Right cardiac atrium (tissue), 5 donors: Measurements from ENCODE around the gene EPN2. TPM values are rescaled to one million over a fixed set of nuclear protein-coding genes. Genes with fewer than 3 reads are reported as not detected.
A peak's percentile ranks its signal among the peaks of the same experiment; 100 is the strongest.

Experiments
- ATAC-seq, 2 donors: fragments of 200-7000 bp; cut with Tn5 transposase; one replicate each; pipeline versions ENCODE4 v1.8.0 to v1.9.1; 2020; ENCODE audit warnings: moderate library complexity in 2 of 2, mild to moderate bottlenecking in 1 of 2
- DNase-seq, 3 donors: peaks; one replicate each; pipeline ENCODE4 v3.0.0-alpha.2; 2020
- H3K27ac ChIP-seq: one replicate; pipeline ENCODE4 v1.5.1; 2013; ENCODE audit warnings: mild to moderate bottlenecking, low read length, control low read depth, moderate library complexity
- H3K27me3 ChIP-seq: one replicate; pipeline ENCODE4 v1.6.1; 2013; ENCODE audit not compliant: control insufficient read depth, insufficient read depth
- H3K4me1 ChIP-seq: one replicate; pipeline ENCODE4 v1.6.1; 2013; ENCODE audit warnings: low read length; ENCODE audit not compliant: control insufficient read depth, insufficient read depth
- H3K4me3 ChIP-seq: one replicate; pipeline ENCODE4 v1.5.1; 2013; ENCODE audit warnings: low read length, control low read depth
- H3K9me3 ChIP-seq: one replicate; pipeline ENCODE4 v1.6.1; 2013; ENCODE audit warnings: low read length; ENCODE audit not compliant: control insufficient read depth
- WGBS: extraction: QIAGEN DNeasy Blood & Tissue Kit; methylation state at CpG from one replicate; pipeline ENCODE4 v1.1.7; 2013; 5-methylcytosine and 5-hydroxymethylcytosine counted together
- intact Hi-C, 4 donors: fragments of 100-400 bp; cut with DNase I; formaldehyde crosslinking; loops; one replicate each; pipeline versions ENCODE4 v1.11.0 to v1.14.0; 2022 to 2023
- polyA plus RNA-seq: library from polyadenylated mRNA; stranded (reverse); fragments of 200-250 nt; gene quantifications from one replicate; pipeline ENCODE4 v1.2.3, GENCODE V29; 2013
- total RNA-seq, 4 donors: library from RNA; stranded (reverse); fragmentation: NEBNext Ultra II Directional; extraction: Animal tissue kit (Norgen Biotek cat#: 25700); gene quantifications; one replicate each; pipeline ENCODE4 v1.2.1, GENCODE V29; 2021
- donor health status: healthy with polysubstance abuse.
- donor health status: DM: no; HTN: yes; CAD: no.
- donor health status: DM: no; HTN: no; CAD: no.
- donor health status: DM: no; HTN: yes; CAD: no; lungs with severe emphysema.
- donor health status: DM: yes; HTN: yes; CAD: no.

The EPN2 gene
- total and polyA plus RNA-seq, 5 donors, result 50.2 to 138 (median 113) TPM

GRCh38 chr17:19333736-19334290, 96.6 kb downstream of the EPN2 start:
- Histone ChIP-seq H3K4me1 (peaks cover 10% of the 10 kb centered on the region), H3K4me3 (no peak overlapping the region), H3K27ac (no peak overlapping the region), H3K9me3 (no peaks in the 10 kb centered on the region), H3K27me3 (no peaks in the 10 kb centered on the region)
- no peak for DNase-seq
- 88% methylated on average over 12 of the region's 12 CpGs for WGBS
- no peak for ATAC-seq
- intact Hi-C loops, result no loop called here

GRCh38 chr17:19334331-19334730, 97.2 kb downstream of the EPN2 start:
- WGBS, result 88% methylated on average over 6 of the region's 6 CpGs
- Histone ChIP-seq H3K27me3 (no peaks in the 10 kb centered on the region), H3K9me3 (no peaks in the 10 kb centered on the region), H3K4me3 (no peak overlapping the region), H3K4me1 (peaks cover 10% of the 10 kb centered on the region), H3K27ac (no peak overlapping the region)
- intact Hi-C loops, result no loop called here
- no peak for ATAC-seq
- no peak for DNase-seq

DNA sequence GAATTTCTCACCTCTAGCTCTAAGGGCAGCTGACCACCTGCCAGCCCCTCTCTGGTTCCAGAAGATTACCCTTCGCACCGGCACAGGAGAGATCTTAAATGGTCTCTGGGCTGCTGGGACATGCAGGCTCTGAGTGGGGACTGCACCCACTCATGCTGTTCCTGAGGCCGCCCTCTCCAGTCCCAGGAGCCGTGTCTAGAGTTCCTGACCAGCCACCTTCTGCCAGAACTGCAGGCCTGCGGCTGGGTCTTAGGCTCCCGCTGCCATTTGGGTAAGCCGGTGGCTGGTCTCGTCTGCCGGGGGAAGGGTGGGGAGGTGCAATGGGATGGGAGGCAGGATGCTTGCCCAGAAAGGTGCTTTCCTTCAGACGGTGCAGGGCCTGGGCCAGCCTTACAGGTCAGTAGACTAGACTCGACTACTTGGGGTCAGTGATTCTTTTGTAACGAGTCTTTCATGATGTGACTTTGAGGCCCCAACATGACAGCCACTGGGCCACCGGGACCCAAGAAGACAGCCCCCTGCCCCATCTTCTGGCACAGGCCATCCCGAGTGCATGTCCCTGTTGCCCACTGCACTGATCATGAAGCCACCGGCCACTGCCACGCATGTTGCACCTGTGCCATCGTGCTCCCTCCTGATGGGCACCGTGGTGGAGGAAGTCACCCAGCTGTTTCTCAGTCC, 98.9 kb downstream of the EPN2 start:
- Histone ChIP-seq H3K9me3 (no peaks in the 10 kb centered on the region), H3K4me1 (peaks cover 10% of the 10 kb centered on the region), H3K4me3 (no peak overlapping the region), H3K27me3 (no peaks in the 10 kb centered on the region), H3K27ac (no peak overlapping the region)
- ATAC-seq, result no peak
- WGBS, result 79% methylated on average over 18 of the region's 18 CpGs
- intact Hi-C loops, result no loop called here
- no peak for DNase-seq

DNA sequence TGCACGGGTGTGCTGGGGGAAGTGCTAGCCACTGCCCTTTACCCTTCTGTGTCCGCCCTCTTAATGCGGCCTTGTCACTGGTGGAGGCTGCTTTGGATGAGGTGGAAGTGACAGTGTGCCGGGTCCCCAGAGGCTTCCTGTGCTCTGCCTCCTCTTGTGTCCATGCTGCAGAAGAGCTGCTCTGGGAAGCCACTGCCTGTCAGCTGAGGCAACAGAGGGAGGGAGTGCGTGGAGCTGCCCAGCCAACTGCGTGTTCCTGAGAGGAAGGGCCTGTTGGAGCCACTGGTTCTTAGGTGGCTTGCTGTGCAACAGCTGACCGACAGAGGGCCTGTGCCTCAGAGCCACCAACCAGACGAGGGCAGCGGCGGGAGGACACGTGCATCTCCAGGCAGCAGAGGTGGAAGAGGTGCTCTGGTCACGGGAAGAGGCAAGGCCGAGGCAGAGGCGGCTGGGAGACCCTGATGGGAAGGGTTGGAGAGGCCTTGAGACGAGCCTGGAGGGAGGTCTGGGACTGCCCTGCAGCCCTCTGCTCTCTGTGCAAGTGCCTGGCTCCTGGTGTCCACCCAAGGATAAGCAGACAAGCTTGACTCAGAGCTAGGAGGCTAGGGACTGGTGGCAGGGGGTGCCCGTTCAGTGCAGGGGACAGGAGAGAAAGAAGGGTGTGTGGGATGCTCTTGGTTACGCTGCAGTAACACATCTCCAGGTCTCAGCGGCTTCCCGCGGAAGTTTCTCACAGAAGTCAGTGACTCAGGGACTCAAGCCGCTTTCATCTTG, 100.0 kb downstream of the EPN2 start:
- H3K4me1 ChIP-seq, result peaks cover 13% of the 10 kb centered on the region
- no peaks in the 10 kb centered on the region for H3K27me3 ChIP-seq
- 57% methylated on average over 21 of the region's 21 CpGs for WGBS
- no peaks in the 10 kb centered on the region for H3K9me3 ChIP-seq
- H3K4me3 ChIP-seq, result no peak overlapping the region
- intact Hi-C loops, result no loop called here
- peak; percentile 22 to 38 for ATAC-seq
- H3K27ac ChIP-seq, result peak overlapping the region; percentile 62
- peak in 1 of 3 donors; percentile 73 for DNase-seq

GRCh38 chr17:19337712-19338023, 100.5 kb downstream of the EPN2 start:
- DNase-seq (peak in 2 of 3 donors; percentile 73 to 80), ATAC-seq (peak; percentile 28 to 30)
- WGBS, result 39% methylated on average over 2 of the region's 2 CpGs
- Histone ChIP-seq H3K4me3 (no peak overlapping the region), H3K27ac (peak overlapping the region; percentile 62), H3K9me3 (no peaks in the 10 kb centered on the region), H3K27me3 (no peaks in the 10 kb centered on the region), H3K4me1 (peaks cover 13% of the 10 kb centered on the region)
- intact Hi-C loops, result no loop called here

GRCh38 chr17:19338031-19338990, 101.1 kb downstream of the EPN2 start:
- Histone ChIP-seq H3K27ac (peak overlapping the region; percentile 62), H3K27me3 (no peaks in the 10 kb centered on the region), H3K4me1 (peaks cover 13% of the 10 kb centered on the region), H3K4me3 (no peak overlapping the region), H3K9me3 (no peaks in the 10 kb centered on the region)
- intact Hi-C loops, result no loop called here
- peak; percentile 66 to 85 (median 82) for DNase-seq
- peak; percentile 58 to 63 for ATAC-seq
- WGBS, result 67% methylated on average over 7 of the region's 7 CpGs

- intact Hi-C loops, result no loop called here
- 53% methylated on average over 2 of the region's 2 CpGs for WGBS
- Histone ChIP-seq H3K27ac (no peak overlapping the region), H3K9me3 (no peaks in the 10 kb centered on the region), H3K4me3 (no peak overlapping the region), H3K4me1 (peaks cover 13% of the 10 kb centered on the region), H3K27me3 (no peaks in the 10 kb centered on the region)
- ATAC-seq, result no peak
- no peak for DNase-seq
Observed at GRCh38 chr17:19339341-19339815, 102.2 kb downstream of the EPN2 start.

DNA sequence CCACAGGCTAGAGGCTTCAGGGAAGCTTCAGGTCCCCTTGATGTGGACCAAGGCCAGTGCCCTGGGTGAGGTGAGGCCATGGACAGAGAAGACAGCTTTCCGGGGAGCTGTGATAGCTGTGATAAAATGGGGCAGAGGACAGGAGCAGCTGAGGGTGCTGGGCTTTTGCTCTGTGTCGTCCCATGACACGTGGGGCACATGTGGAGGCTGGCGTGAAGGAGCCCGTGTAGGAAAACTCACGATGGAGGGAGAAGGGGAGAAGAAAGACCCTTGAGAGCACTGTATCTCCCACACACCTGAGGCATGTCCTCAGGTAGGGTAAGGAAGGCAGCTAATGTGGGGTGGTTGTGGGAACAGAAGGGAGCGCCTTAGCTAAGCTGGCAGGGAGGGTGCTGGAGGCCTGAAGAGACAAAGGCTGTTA, 104.1 kb downstream of the EPN2 start:
- H3K4me1 ChIP-seq, result peaks cover 17% of the 10 kb centered on the region
- ATAC-seq, result no peak

GRCh38 chr17:19341641-19342610, 104.8 kb downstream of the EPN2 start:
- Histone ChIP-seq H3K4me1 (peaks cover 19% of the 10 kb centered on the region), H3K9me3 (no peaks in the 10 kb centered on the region), H3K27me3 (no peaks in the 10 kb centered on the region), H3K4me3 (no peak overlapping the region), H3K27ac (no peak overlapping the region)
- intact Hi-C loops, result no loop called here
- WGBS, result 46% methylated on average over 20 of the region's 20 CpGs
- DNase-seq, result no peak
- ATAC-seq, result no peak

More for the DNA sequence above, 104.1 kb downstream of the EPN2 start:
- Histone ChIP-seq H3K27ac (no peak overlapping the region), H3K9me3 (no peaks in the 10 kb centered on the region), H3K4me3 (no peak overlapping the region), H3K27me3 (no peaks in the 10 kb centered on the region)
- intact Hi-C loops, result no loop called here
- WGBS, result 63% methylated on average over 7 of the region's 7 CpGs
- no peak for DNase-seq
